Stomach (tissue), 9 donors: ENCODE results near the gene YIPF1. TPM values are rescaled to one million over a fixed set of nuclear protein-coding genes. Genes with fewer than 3 reads are reported as not detected.

Experiments used
- DNase-seq, 2 donors: peaks; one replicate each; pipeline versions ENCODE4 v3.0.0 to v3.0.0-alpha.2; 2013 to 2019
- H3K27ac ChIP-seq, 5 donors: fragments of 200-600 bp in 4 of 5; sonication (generic) in 4 of 5; one replicate each; pipeline ENCODE4 v1.5.1; 2013 to 2019; ENCODE audit warnings: mild to moderate bottlenecking in 1 of 5, moderate library complexity in 1 of 5
- H3K27me3 ChIP-seq, 3 donors: fragments of 200-600 bp; sonication (generic); one replicate each; pipeline ENCODE4 v1.5.1; 2017 to 2019; ENCODE audit warnings: mixed run types in 1 of 3
- H3K36me3 ChIP-seq, 4 donors: fragments of 200-600 bp; sonication (generic); 1 replicate in 3 of 4; 2 replicates in 1 of 4; pipeline ENCODE4 v1.5.1; 2016 to 2019
- H3K4me1 ChIP-seq, 4 donors: fragments of 200-600 bp; sonication (generic); one replicate each; pipeline ENCODE4 v1.5.1; 2016 to 2019
- H3K4me3 ChIP-seq, 4 donors: fragments of 200-600 bp; sonication (generic) in 3 of 4; one replicate each; pipeline ENCODE4 v1.5.1; 2016 to 2019; ENCODE audit warnings: mild to moderate bottlenecking in 1 of 4
- H3K9me3 ChIP-seq, 4 donors: fragments of 200-600 bp; sonication (generic); one replicate each; pipeline ENCODE4 v1.5.1; 2016 to 2019
- CTCF ChIP-seq, 7 experiments: fragments of 450-650 bp in 4 of 7; fragments of 200-600 bp in 3 of 7; sonication (generic) in 3 of 7; IDR thresholded peaks; one replicate each; pipeline ENCODE4 v1.5.1; 2016 to 2019; ENCODE audit warnings: antibody characterized with exemption in 7 of 7, control low read depth in 2 of 7, mild to moderate bottlenecking in 1 of 7
- EP300 ChIP-seq: sonication (generic); formaldehyde crosslinking; IDR thresholded peaks from one replicate; pipeline ENCODE4 v1.6.1; 2017; ENCODE audit warnings: antibody characterized with exemption
- POLR2A ChIP-seq, 4 donors: fragments of 450-650 bp; IDR thresholded peaks; one replicate each; pipeline ENCODE4 v1.6.1; 2016; ENCODE audit warnings: antibody characterized with exemption in 4 of 4, control low read depth in 2 of 4, mild to moderate bottlenecking in 1 of 4, moderate library complexity in 1 of 4
- POLR2AphosphoS5 ChIP-seq, 3 donors: sonication (generic); formaldehyde crosslinking; IDR thresholded peaks; one replicate each; pipeline ENCODE4 v1.6.1; 2016; ENCODE audit warnings: antibody characterized with exemption in 3 of 3
- WGBS, 5 donors: extraction: QIAGEN DNeasy Blood & Tissue Kit in 3 of 5; methylation state at CpG; one replicate each; pipeline versions ENCODE4 v1.1.5 to v1.1.7; 2013 to 2018; 5-methylcytosine and 5-hydroxymethylcytosine counted together
- intact Hi-C: fragments of 100-400 bp; cut with DNase I; formaldehyde crosslinking; loops from one replicate; pipeline ENCODE4 v1.15.1; 2023; ENCODE audit warnings: low total_unique reads
- polyA plus RNA-seq, 3 donors: library from polyadenylated mRNA; stranded (reverse); fragments of 200-250 nt; gene quantifications; one replicate each; pipeline ENCODE4 v1.2.3, GENCODE V29; 2013
- total RNA-seq, 5 donors: library from RNA; depleted of rRNA; stranded (reverse); fragments of >200 nt; gene quantifications; one replicate each; pipeline versions ENCODE4 v1.1.0 to v1.2.3, GENCODE V29; 2014 to 2016
- donor health status: healthy with polysubstance abuse.
- donor health status: Bipolar disorder and iron deficiency.
- donor health status: healthy.

Gene YIPF1
- total and polyA plus RNA-seq, 8 donors: 7.6 to 44.3 (median 22.7) TPM

- Histone ChIP-seq H3K4me3 (no peak overlapping the region), H3K27ac (no peak overlapping the region), H3K27me3 (no peaks in the 10 kb centered on the region), H3K36me3 (peaks cover 0 to 40% (median 14%) of the 10 kb centered on the region in 4 donors), H3K4me1 (peaks cover 0 to 23% (median 0%) of the 10 kb centered on the region in 4 donors), H3K9me3 (peaks cover 0 to 12% (median 0%) of the 10 kb centered on the region in 4 donors)
- DNase-seq: no peak
- 97 to 100% (median 100%) methylated on average over 1 of the region's 1 CpG for WGBS, 5 donors
- TF ChIP-seq POLR2AphosphoS5 (IDR thresholded peaks at IDR 0.05) (no peak), POLR2A (IDR thresholded peaks at IDR 0.05) (no peak), EP300 (no peak), CTCF (IDR thresholded peaks at IDR 0.05) (no peak)
- intact Hi-C loops: no loop called here
These were observed 44.7 kb upstream of the YIPF1 start for GRCh38 chr1:53934170-53934765.

- 94 to 99% (median 97%) methylated on average over 2 of the region's 2 CpGs for WGBS, 5 donors
- H3K4me1 ChIP-seq: no peaks in the 10 kb centered on the region
- intact Hi-C loops: no loop called here
- no peak overlapping the region for H3K4me3 ChIP-seq
- peaks cover 0 to 58% (median 38%) of the 10 kb centered on the region in 4 donors for H3K36me3 ChIP-seq
- H3K9me3 ChIP-seq: peaks cover 0 to 12% (median 0%) of the 10 kb centered on the region in 4 donors
- no peak for DNase-seq
- H3K27me3 ChIP-seq: no peaks in the 10 kb centered on the region
- TF ChIP-seq CTCF (IDR thresholded peaks at IDR 0.05) (no peak), POLR2AphosphoS5 (IDR thresholded peaks at IDR 0.05) (no peak), EP300 (no peak), POLR2A (IDR thresholded peaks at IDR 0.05) (no peak)
- no peak overlapping the region for H3K27ac ChIP-seq
These were observed 41.9 kb upstream of the YIPF1 start for GRCh38 chr1:53931523-53931922.

- intact Hi-C loops: no loop called here
- H3K4me1 ChIP-seq: no peaks in the 10 kb centered on the region
These were observed 41.3 kb upstream of the YIPF1 start for GRCh38 chr1:53930932-53931331.

More at GRCh38 chr1:53930932-53931331, 41.3 kb upstream of the YIPF1 start:
- peaks cover 0 to 64% (median 42%) of the 10 kb centered on the region in 4 donors for H3K36me3 ChIP-seq
- WGBS, 5 donors: 83 to 89% (median 87%) methylated on average over 3 of the region's 3 CpGs
- TF ChIP-seq CTCF (IDR thresholded peaks at IDR 0.05) (no peak), POLR2A (IDR thresholded peaks at IDR 0.05) (no peak), EP300 (no peak), POLR2AphosphoS5 (IDR thresholded peaks at IDR 0.05) (no peak)
- H3K9me3 ChIP-seq: peaks cover 0 to 12% (median 0%) of the 10 kb centered on the region in 4 donors
- H3K4me3 ChIP-seq: no peak overlapping the region
- H3K27me3 ChIP-seq: no peaks in the 10 kb centered on the region
- H3K27ac ChIP-seq: no peak overlapping the region
- no peak for DNase-seq
